Ovary (tissue), 9 donors: ENCODE measurements around the gene C1R. TPM values are rescaled to one million over a fixed set of nuclear protein-coding genes. Genes with fewer than 3 reads are reported as not detected.

Experiments used
- DNase-seq, 5 donors: peaks; one replicate each; pipeline ENCODE4 v3.0.0-alpha.2; 2019 to 2020
- H3K27ac ChIP-seq, 2 donors: fragments of 200-600 bp; one replicate each; pipeline versions ENCODE4 v1.5.1 to v1.8.0; 2019 to 2022
- H3K27me3 ChIP-seq: fragments of 200-600 bp; one replicate; pipeline ENCODE4 v1.8.0; 2022
- H3K36me3 ChIP-seq: fragments of 200-600 bp; sonication (generic); one replicate; pipeline ENCODE4 v1.5.1; 2019
- H3K4me1 ChIP-seq: one replicate; pipeline ENCODE4 v1.8.1; 2013; ENCODE audit warnings: mild to moderate bottlenecking, moderate library complexity; ENCODE audit not compliant: insufficient read depth
- H3K4me3 ChIP-seq: fragments of 200-600 bp; sonication (generic); one replicate; pipeline ENCODE4 v1.5.1; 2017
- H3K9me3 ChIP-seq, 2 donors: fragments of 200-600 bp in 1 of 2; sonication (generic) in 1 of 2; one replicate each; pipeline versions ENCODE4 v1.5.1 to v1.8.1; 2013 to 2019; ENCODE audit warnings: mild to moderate bottlenecking in 1 of 2, moderate library complexity in 1 of 2
- CTCF ChIP-seq, 3 donors: fragments of 450-650 bp in 2 of 3; fragments of 200-600 bp in 1 of 3; IDR thresholded peaks; one replicate each; pipeline versions ENCODE4 v1.5.1 to v1.8.0; 2016 to 2022; ENCODE audit warnings: antibody characterized with exemption in 3 of 3, mild to moderate bottlenecking in 1 of 3
- EP300 ChIP-seq: sonication (generic); formaldehyde crosslinking; IDR thresholded peaks from one replicate; pipeline ENCODE4 v1.6.1; 2017; ENCODE audit warnings: antibody characterized with exemption
- POLR2A ChIP-seq: fragments of 450-650 bp; IDR thresholded peaks from one replicate; pipeline ENCODE4 v1.6.1; 2017; ENCODE audit warnings: antibody characterized with exemption, mild to moderate bottlenecking, moderate library complexity
- WGBS, 3 donors: extraction: QIAGEN DNeasy Blood & Tissue Kit in 1 of 3; methylation state at CpG; one replicate each; pipeline versions ENCODE4 v1.1.5 to v1.1.7; 2013 to 2017; 5-methylcytosine and 5-hydroxymethylcytosine counted together
- intact Hi-C, 4 donors: fragments of 100-400 bp; cut with DNase I; formaldehyde crosslinking; loops; one replicate each; pipeline versions ENCODE4 v1.11.0 to v1.15.1; 2022 to 2023
- polyA plus RNA-seq, 2 donors: library from polyadenylated mRNA; stranded (reverse); fragments of 200-250 nt in 1 of 2; fragments of 350-450 nt in 1 of 2; fragmentation: Illumina TruSeq in 1 of 2; extraction: RNeasy Lipid Tissue Mini Kit (QIAGEN cat#74804) in 1 of 2; gene quantifications; one replicate each; pipeline ENCODE4 v1.2.3, GENCODE V29; 2013 to 2014
- total RNA-seq, 7 donors: library from RNA; depleted of rRNA in 2 of 7; stranded (reverse); fragments of >200 nt in 2 of 7; fragmentation: NEBNext Ultra II Directional in 3 of 7; extraction: Animal tissue kit (Norgen Biotek cat#: 25700) in 3 of 7; gene quantifications; one replicate each; pipeline versions ENCODE4 v1.1.0 to v1.2.4, GENCODE V29; 2016 to 2023
- donor health status: DM: no; HTN: no; CAD: no; lungs with moderate emphysema.
- donor health status: DM: no; HTN: no; CAD: no.
- donor health status: Bipolar disorder and iron deficiency.
- donor health status: DM: yes; HTN: yes; CAD: no.
- donor health status: DM: no; HTN: no; CAD: no.
- donor health status: DM: yes; HTN: yes; CAD: no.

Gene C1R
- total and polyA plus RNA-seq, 9 donors: 472 to 1,524 (median 796) TPM

GRCh38 chr12:7073946-7074345 is 18.3 kb downstream of the C1R start:
- no peaks in the 10 kb centered on the region for H3K9me3 ChIP-seq
- no peaks in the 10 kb centered on the region for H3K36me3 ChIP-seq
- H3K4me3 ChIP-seq: no peak overlapping the region
- no peaks in the 10 kb centered on the region for H3K27me3 ChIP-seq
- 43 to 50% (median 48%) methylated on average over 1 of the region's 1 CpG for WGBS, 3 donors
- TF ChIP-seq CTCF (IDR thresholded peaks at IDR 0.05) (no peak), EP300 (no peak), POLR2A (no peak)
- H3K4me1 ChIP-seq: peaks cover 2% of the 10 kb centered on the region
- intact Hi-C loops: no loop called here
- no peak overlapping the region for H3K27ac ChIP-seq
- no peak for DNase-seq

- Histone ChIP-seq H3K27ac (no peak overlapping the region), H3K36me3 (no peaks in the 10 kb centered on the region), H3K4me3 (no peak overlapping the region), H3K27me3 (no peaks in the 10 kb centered on the region), H3K9me3 (no peaks in the 10 kb centered on the region), H3K4me1 (peaks cover 9% of the 10 kb centered on the region)
- TF ChIP-seq CTCF (IDR thresholded peaks at IDR 0.05) (no peak), EP300 (no peak), POLR2A (no peak)
- WGBS, 3 donors: 88 to 92% (median 88%) methylated on average over 6 of the region's 6 CpGs
- intact Hi-C loops: no loop called here
- DNase-seq: no peak
These were observed 19.7 kb downstream of the C1R start for GRCh38 chr12:7072554-7072953.

GRCh38 chr12:7072035-7072434 is 20.2 kb downstream of the C1R start:
- Histone ChIP-seq H3K9me3 (no peaks in the 10 kb centered on the region), H3K27me3 (no peaks in the 10 kb centered on the region), H3K36me3 (no peaks in the 10 kb centered on the region), H3K27ac (no peak overlapping the region), H3K4me1 (peaks cover 9% of the 10 kb centered on the region), H3K4me3 (no peak overlapping the region)
- TF ChIP-seq EP300: no peak
- TF ChIP-seq CTCF (IDR thresholded peaks at IDR 0.05): no peak
- no peak for TF ChIP-seq POLR2A
- 80 to 84% (median 84%) methylated on average over 6 of the region's 6 CpGs for WGBS, 3 donors
- DNase-seq: no peak
- intact Hi-C loops: no loop called here

- no peaks in the 10 kb centered on the region for H3K36me3 ChIP-seq
- no peaks in the 10 kb centered on the region for H3K9me3 ChIP-seq
- H3K27ac ChIP-seq: peak overlapping the region in 1 of 2 donors; percentile 71
- WGBS, 3 donors: 82 to 92% (median 88%) methylated on average over 6 of the region's 6 CpGs
- no peak for DNase-seq
- H3K4me1 ChIP-seq: peaks cover 11% of the 10 kb centered on the region
- TF ChIP-seq POLR2A: no peak
- TF ChIP-seq CTCF (IDR thresholded peaks at IDR 0.05): no peak
- no peak for TF ChIP-seq EP300
- intact Hi-C loops: no loop called here
- no peaks in the 10 kb centered on the region for H3K27me3 ChIP-seq
- no peak overlapping the region for H3K4me3 ChIP-seq
These were observed 22.9 kb downstream of the C1R start for GRCh38 chr12:7069386-7069785.

GRCh38 chr12:7068994-7069346 is 23.3 kb downstream of the C1R start:
- Histone ChIP-seq H3K9me3 (no peaks in the 10 kb centered on the region), H3K4me1 (peaks cover 11% of the 10 kb centered on the region), H3K4me3 (no peak overlapping the region), H3K27ac (peak overlapping the region in 1 of 2 donors; percentile 71), H3K36me3 (no peaks in the 10 kb centered on the region), H3K27me3 (no peaks in the 10 kb centered on the region)
- intact Hi-C loops: no loop called here
- DNase-seq: no peak
- no peak for TF ChIP-seq POLR2A
- no peak for TF ChIP-seq CTCF (IDR thresholded peaks at IDR 0.05)
- TF ChIP-seq EP300: no peak
- 13 to 22% (median 22%) methylated on average over 2 of the region's 2 CpGs for WGBS, 3 donors
